ENCODE results near the gene RNF103.

RNF103 gene

GRCh38 chr2:86628091-86628522, 4.4 kb upstream of the RNF103 start:
- no peak overlapping the region for H3K4me3 ChIP-seq (ENCODE audit: low read depth, low read length)
- TF ChIP-seq CTCF (IDR thresholded peaks at IDR 0.05; ENCODE audit: low read depth, low read length, missing control alignments), result no peak
- no peak for DNase-seq (ENCODE audit: low read depth)
- in situ Hi-C loops (cut with HindIII; ENCODE audit: low sequenced_read_pairs), result no loop called here

GRCh38 chr2:86627550-86627949, 3.9 kb upstream of the RNF103 start:
- no peak overlapping the region for H3K4me3 ChIP-seq (ENCODE audit: low read depth, low read length)
- DNase-seq (ENCODE audit: low read depth), result no peak
- no peak for TF ChIP-seq CTCF (IDR thresholded peaks at IDR 0.05; ENCODE audit: low read depth, low read length, missing control alignments)
- in situ Hi-C loops (cut with HindIII; ENCODE audit: low sequenced_read_pairs), result no loop called here

GRCh38 chr2:86625096-86625495, 1.4 kb upstream of the RNF103 start:
- DNase-seq (ENCODE audit: low read depth), result no peak
- TF ChIP-seq CTCF (IDR thresholded peaks at IDR 0.05; ENCODE audit: low read depth, low read length, missing control alignments), result no peak
- H3K4me3 ChIP-seq (ENCODE audit: low read depth, low read length), result no peak overlapping the region
- in situ Hi-C loops (cut with HindIII; ENCODE audit: low sequenced_read_pairs), result no loop called here

- no peak for DNase-seq (ENCODE audit: low read depth)
- in situ Hi-C loops (cut with HindIII; ENCODE audit: low sequenced_read_pairs), result no loop called here
- peak overlapping the region; percentile 90 for H3K4me3 ChIP-seq (ENCODE audit: low read depth, low read length)
- TF ChIP-seq CTCF (IDR thresholded peaks at IDR 0.05; ENCODE audit: low read depth, low read length, missing control alignments), result no peak
Measured at GRCh38 chr2:86624267-86624547, 542 bp upstream of the RNF103 start.

GRCh38 chr2:86623043-86623493, 597 bp downstream of the RNF103 start:
- no peak for TF ChIP-seq CTCF (IDR thresholded peaks at IDR 0.05; ENCODE audit: low read depth, low read length, missing control alignments)
- peak overlapping the region; percentile 90 for H3K4me3 ChIP-seq (ENCODE audit: low read depth, low read length)
- DNase-seq (ENCODE audit: low read depth), result no peak
- in situ Hi-C loops (cut with HindIII; ENCODE audit: low sequenced_read_pairs), result no loop called here

- in situ Hi-C loops (cut with HindIII; ENCODE audit: low sequenced_read_pairs), result no loop called here
- peak overlapping the region; percentile 90 for H3K4me3 ChIP-seq (ENCODE audit: low read depth, low read length)
- no peak for TF ChIP-seq CTCF (IDR thresholded peaks at IDR 0.05; ENCODE audit: low read depth, low read length, missing control alignments)
- DNase-seq (ENCODE audit: low read depth), result no peak
Measured at GRCh38 chr2:86622519-86623042, 1.1 kb downstream of the RNF103 start.
